Hematopoietic multipotent progenitor cell treated with erythropoietin and hydrocortisone succinate and interleukin-3 and kit ligand, for 17 days (in vitro differentiated cells): ENCODE data around the gene SMC3.
"Not testable (repeated sequence)": the region's sequence is repeated elsewhere in the genome, so short reads cannot be mapped to it uniquely, and the experiment has no call there.

Experiments used
- DNase-seq: peaks from one replicate; pipeline ENCODE4 v3.0.0-alpha.2; 2015; ENCODE audit warnings: low spot score

The SMC3 gene

DNA sequence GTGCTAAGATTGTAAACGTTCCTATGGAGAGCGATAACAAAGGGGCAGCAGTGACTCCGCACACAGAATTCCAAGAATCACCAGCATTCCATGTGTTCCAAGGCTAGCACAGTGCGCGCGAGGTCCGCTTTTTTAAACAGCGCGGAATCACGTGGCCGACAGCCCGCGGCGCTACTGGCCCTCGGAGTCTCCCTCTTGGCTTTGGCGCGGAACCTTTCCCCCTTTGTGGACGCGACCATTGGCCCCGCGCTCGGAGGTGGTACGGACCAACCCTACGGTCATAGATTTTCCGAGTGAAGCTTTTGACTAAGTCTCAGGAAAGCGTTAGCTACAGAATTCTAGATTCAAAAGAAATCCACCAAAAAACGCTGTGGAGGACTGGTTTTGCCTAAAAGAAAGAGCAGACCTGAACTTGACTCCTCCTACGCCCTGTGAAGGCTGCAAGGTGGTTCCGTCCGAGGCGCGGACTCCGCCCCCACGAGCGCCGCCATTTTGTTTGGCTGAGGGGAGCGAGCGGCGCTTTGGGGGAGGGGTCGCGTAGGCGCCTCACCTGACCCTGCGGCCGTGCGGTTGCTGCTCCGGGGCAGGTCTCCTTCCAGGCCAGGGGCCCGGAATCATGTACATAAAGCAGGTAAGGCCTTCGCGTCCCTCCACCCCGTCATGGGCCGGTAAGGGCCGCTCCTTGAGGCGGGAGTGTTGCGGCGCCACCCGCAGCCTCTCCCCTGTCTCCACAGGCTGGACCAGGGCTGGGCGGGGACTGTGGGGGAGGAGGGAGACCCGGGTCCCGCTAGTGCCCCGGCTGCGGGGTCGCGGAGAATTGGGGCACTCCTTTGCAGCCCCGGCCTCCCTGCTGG is at the start of gene SMC3:
SMC3 (plus strand) TSS at position 495 of the 854 bp plus-strand sequence; CDS start at position 617, 122 bp downstream.
- DNase-seq = peak; percentile 94

DNA sequence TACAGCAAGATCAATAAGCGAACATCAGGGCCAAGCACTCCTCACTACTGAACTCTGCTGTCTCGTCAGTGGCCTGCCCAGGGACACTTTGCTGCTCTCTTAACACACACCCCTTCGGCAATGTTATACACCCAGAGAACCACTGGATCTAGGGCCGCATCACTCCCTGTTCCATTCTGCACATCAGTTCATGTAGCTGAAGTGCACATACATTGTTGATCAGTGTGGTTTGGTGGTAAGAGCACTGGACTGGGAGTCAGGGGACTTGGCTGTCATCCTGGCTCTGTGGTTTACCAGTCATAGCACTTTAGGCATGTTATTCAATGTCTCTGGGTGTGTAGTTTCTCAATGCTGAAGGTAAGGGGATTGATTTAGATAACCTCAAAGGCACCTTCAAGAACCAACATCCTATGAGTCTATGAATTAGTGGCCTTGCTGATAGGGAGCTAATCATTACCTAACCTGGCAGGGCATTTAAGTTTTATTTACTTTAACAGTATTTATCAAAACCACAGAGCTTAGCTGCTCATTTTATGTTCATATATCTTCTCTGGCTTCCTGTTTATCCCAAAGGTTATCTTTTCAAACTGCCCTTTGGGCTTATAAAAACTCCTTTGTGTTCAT is 45.0 kb upstream of the SMC3 start:
- no peak for DNase-seq

- no peak for DNase-seq
Measured at GRCh38 chr10:110523736-110524135, 43.8 kb upstream of the SMC3 start.

GRCh38 chr10:110524179-110524858 is 43.2 kb upstream of the SMC3 start:
- DNase-seq = no peak

DNA sequence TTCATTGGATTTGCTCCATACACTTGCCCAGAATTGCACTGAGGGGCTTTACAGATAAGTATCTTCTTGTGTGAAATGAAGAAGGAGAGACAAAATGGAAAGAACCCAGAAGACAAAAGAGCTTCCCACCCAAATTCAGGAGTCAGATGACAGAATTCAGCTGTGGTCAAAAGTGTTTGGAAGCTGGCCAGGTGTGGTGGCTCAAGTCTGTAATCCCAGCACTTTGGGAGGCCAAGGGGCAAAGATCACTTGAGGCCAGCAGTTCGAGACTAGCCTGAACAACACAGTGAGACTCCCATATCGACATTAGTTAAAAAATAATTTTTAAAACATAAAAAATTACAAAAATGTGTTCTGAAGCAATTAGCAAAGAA is 42.6 kb upstream of the SMC3 start:
- DNase-seq = no peak

DNA sequence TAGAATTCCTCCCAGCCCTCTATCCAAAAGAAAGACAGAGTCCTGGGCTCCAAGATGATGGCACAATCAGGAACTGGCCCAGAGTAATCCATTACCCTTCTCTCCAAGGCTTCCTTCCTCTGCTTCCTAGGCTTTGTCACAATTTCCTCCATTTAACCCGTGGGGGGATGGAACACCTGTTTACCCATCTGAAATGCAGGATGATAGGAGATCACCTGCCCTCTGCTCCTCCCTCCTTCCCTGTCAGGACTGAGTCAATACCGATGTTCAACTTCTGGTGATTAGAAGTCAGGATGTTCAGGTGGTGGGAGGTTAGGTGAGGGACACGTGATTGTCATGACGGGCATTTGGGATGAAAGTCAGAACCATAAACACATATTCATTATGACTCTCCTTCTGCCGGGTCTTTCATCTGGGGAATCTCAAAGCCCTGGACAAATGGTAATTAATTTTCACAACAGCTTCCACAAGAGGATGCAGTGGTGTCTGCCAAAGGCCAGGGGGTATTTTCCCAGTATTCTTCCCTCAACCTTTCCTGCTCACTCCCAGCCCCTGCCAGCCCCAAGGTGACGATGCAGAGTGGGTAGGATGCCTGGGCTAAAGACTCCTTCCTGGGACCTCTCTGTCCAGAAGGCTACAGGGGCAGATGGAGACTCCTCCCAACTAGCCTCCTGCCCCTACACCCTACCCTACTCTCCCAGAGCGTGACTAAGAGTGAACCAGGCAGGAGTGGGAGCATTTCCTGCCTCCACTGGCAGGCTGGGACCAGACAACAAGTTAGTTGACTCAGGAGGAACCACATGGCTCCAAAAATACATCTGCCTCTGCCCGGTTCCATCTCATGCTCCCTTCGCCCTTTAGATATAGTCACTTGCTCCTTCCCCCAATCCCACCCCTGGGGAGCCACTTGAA is 41.9 kb upstream of the SMC3 start:
- no peak for DNase-seq

- no peak for DNase-seq
Measured at GRCh38 chr10:110527731-110528171, 39.7 kb upstream of the SMC3 start.

DNA sequence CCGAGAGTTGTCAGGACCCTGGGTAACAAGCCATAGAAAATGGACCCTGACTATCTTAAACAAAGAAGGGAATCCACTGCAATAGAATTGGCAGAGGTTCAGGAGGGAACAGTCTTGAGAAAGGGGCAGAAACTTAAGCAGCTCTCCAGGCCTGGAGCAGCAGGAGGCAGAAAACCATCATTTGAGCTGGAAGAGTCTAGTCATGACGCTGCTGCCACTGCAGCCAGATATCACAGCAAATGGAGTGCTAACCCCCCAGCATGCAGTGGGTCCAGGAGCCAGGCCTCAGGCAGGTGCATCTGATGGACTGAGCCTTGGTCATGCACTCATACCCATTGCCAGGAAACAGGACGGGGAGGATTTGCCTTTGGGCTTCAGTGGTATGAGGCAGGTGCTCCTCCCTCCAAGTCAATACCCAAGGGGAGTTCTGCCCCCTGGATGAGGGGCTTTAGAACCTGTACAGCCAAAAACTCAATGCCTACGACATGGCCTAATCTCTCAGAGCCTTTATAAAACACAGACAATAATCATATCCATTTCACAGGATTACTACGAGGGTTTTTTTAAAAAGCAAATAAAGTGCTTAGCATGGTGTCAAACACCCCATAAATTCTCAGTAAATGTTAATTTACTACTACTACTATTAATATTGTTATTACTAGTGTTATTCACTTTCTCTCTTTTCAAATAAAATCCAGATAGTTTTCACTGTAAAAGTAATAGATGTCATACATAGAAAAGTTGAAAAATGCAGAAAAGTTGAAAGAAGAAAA is 39.1 kb upstream of the SMC3 start:
- no peak for DNase-seq

DNA sequence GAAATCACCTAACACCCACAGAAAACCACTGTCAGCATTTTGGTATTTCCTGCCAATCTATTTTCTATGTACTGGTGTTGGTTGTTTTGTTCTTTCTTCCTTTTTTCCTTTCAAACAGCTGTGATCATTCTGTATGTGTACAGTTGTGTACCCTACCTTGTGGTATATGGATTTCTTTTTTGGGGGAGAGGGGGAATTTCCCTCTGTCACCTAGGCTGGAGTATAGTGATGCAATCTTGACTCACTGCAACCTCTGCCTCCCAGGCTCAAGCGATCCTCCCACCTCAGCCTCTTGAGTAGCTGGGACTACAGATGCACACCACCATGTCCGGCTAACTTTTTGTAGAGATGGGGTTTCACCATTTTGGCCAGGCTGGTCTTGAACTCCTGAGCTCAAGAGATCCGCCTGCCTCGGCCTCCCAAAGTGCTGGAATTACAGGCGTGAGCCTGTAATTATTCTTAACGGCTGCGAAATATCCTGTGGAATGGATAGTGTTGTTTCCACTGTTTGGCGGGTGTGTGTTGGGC is 38.4 kb upstream of the SMC3 start:
- not testable (repeated sequence) for DNase-seq

DNA sequence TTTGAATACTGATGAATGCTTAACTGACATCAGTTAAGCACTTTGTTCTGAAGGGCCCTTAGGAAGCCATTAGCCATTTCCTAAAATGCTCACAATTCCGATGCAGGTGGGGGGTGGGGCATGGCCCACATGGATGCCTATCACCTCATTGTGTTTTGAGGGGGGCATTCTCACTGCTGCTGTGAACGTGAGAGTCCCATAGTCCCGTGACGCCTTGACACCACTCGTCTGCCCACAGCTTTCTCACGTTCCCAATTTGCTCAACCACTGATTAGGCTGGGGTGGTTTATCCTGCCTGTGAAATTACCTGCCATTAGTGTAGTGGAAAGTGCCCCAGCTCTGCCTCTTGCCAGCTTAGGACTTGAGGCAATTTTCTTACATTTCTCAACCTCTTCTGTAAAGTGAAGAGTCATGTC is 37.9 kb upstream of the SMC3 start:
- no peak for DNase-seq

DNA sequence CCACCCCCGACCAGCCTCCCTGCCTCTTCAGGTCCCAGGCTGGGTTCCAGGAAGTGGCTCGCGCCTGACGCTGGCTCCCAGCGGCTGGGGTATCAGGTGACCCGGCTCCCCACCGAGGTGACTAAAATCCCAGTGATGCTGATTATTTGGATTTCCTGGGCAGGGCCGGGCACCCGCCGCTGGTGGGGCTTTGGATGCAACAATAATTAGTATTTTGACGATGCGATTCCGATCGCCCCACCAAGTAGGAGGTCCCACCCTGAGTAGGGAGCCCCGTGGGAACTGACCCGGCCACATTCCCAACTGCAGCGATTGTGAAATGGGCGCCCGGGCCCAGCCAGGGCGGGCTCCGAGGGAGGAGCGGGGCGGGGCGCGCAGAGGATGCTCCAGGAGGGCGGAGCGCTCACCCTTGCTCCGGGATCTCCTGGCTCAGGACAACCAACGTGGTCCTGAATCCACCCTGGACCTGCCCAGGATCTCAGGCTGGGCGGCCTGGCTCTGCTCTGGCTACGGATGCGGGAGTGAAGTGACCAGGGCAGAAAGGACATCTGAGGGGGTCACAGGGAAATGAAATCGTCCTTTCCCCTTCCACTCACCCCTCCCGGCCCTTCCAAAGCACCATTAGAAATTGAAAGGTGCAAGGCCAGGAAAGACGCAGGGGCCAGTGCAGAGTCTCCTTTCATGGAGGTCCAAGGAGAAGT is 37.2 kb upstream of the SMC3 start:
- DNase-seq = no peak

GRCh38 chr10:110531687-110532086 is 35.8 kb upstream of the SMC3 start:
- DNase-seq = no peak

- not testable (repeated sequence) for DNase-seq
Measured at GRCh38 chr10:110532628-110533027, 34.9 kb upstream of the SMC3 start.

GRCh38 chr10:110533149-110533548 is 34.3 kb upstream of the SMC3 start:
- DNase-seq = no peak

DNA sequence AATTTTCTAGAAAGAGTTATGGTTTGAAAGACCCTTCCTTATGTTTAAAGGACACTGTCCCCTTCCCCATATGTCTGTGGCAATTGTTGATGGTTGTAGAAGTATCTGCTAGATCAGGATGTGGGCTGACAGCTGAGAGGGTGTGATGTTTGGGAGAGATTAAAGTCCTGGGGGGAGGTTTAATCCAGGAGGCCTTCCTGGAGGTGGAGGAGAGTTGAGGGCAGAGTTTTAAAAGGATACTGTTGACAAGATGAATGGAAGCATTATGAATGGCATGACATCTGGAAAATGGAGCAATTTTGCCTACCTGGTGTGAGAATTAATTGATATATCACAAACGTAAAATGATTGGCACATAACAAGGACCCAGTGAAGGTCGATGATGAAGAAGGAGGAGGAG is 32.9 kb upstream of the SMC3 start:
- no peak for DNase-seq

DNA sequence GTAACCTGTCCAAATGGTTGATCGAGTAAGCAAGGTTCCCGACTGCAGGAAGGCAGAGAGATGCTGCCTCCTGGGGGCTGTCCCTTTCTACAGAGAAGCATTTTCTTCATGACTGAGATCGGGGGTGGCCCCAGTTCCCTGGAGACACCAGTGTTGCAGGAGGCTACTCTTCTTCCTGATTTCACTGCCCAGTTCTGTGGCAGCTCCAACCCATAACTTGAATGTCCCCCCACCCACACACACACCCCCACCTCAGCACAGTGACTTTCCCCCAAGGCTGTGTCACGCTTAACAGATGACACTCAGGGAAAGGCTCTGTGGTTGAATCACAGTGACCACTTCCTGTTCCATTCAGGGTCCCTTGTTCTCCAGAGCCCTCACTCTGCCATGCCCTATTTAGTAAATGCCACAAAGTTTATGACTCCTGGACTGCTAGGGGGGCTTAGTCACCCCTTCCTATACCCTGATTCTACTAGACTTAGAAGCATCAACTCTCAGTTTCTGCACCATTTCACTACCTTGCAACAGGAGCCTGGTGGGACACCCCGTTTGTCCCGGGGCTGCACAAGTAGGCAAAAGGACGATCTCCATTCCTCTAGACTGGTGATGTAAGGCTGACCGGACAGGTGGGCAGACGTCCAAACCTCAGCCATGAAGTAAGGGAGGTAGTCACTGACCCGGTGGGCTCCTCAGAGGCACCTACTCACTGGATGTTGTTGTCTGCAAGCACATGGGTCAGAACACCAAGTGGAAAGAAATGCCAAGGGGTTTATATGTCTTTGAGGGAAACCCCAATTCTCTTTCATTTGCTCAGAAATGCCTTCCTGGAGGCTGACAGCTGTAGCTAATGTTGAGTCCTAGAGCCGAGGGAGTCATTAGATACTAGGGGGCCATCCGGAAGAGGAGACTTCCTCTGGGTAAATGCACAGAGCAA is 31.3 kb upstream of the SMC3 start:
- no peak for DNase-seq

- DNase-seq = no peak
Measured at GRCh38 chr10:110539091-110539490, 28.4 kb upstream of the SMC3 start.

GRCh38 chr10:110540031-110540430 is 27.5 kb upstream of the SMC3 start:
- DNase-seq = no peak

DNA sequence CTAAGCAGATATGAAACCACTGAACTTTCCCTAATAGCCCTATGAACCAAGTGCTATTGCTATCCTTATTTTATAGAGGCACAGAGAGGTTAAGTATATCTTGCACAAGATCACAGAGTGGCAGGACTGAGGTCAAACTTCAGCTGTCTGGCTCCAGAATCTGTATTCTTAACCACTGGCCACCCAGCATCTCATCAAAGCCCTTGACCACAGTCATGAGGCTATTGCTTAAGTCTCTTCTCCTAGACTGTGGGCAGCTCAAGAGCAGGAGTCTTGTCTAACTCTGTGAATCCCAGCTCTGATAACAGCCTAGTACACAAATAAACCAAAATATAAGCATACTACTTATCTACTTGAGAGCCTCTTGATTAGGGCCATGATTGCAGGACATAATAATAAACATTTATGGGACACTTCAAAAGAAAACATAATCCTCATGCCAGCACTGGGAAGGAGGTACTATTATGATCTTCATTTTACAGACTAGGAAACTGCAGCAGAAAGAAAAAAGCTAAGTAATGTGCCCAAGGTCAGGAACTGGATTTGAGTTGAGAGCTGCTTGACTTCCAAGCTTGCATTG is 22.4 kb upstream of the SMC3 start:
- DNase-seq = no peak
